GM18951 (cell line): ENCODE data around the gene GRIP2.
"Not testable (repeated sequence)": the region's sequence is repeated elsewhere in the genome, so short reads cannot be mapped to it uniquely, and the experiment has no call there.

Experiments
- POLR2A ChIP-seq: IDR thresholded peaks from 4 replicates; pipeline ENCODE4 v1.6.1; 2011; ENCODE audit warnings: mild to moderate bottlenecking; ENCODE audit not compliant: insufficient read length, insufficient read depth; ENCODE audit errors: extremely low read depth
- in situ Hi-C: fragments of 300-500 bp; cut with MboI; formaldehyde crosslinking; loops from one replicate; pipeline ENCODE4 v1.12.0; 2022; ENCODE audit warnings: low sequenced_read_pairs, mixed read lengths, inconsistent platforms; ENCODE audit not compliant: unreplicated experiment

Gene GRIP2

DNA sequence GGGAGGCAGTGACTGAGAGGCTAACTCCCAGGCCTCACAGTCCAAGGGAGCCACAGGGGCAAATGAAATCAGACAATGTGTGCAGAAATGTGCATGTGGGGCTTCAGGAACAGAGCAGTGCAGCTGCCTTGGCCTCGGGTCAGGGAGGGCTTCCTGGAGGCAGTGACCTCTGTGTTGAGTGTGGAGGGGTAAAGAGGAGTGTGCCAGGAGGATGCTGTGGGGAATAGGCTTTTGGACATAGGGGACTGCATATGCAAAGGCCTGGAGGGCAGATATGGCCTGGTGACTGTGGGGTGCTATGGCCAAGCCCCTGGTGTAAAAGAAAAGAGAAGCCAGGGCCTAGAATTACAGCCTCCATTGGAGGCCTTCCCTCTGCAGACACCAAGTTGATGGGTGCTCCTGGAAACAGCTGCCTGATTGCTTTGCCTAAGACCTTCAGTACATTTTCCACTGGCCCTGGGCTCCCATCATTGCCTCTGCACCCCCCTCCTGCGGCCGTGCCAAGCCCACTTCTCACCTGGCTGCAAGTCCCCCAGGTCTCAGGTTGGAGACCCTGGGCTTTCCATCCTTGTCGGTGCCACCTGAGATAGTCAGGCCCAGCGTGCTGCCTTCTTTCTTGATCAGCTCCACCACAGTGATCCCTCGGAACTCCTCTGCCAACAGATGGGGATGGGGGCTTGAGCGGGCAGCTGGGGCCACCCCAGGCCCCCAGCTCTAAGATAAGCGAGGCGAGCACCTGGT, 15.1 kb downstream of the GRIP2 start:
- no peak for TF ChIP-seq POLR2A
- in situ Hi-C loops: no loop called here

DNA sequence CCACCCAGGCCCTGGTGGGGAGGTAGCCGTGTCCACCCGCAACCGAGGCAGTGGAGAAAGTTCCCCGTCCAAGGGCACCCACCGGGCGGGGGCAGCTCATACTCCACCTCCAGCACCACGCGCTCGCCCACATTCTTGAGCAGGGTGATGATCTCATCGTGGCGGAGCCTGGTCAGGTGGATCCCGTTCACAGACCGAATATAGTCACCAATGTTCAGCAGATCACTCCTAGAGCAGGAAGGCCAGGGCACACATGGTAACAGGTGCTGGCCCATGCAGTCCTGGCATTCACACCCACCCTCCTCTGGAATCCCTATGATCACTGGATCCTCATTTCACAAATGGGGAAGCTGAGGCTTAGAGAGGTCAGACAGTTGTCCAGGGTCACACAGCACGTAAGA, 15.8 kb downstream of the GRIP2 start:
- in situ Hi-C loops: no loop called here

DNA sequence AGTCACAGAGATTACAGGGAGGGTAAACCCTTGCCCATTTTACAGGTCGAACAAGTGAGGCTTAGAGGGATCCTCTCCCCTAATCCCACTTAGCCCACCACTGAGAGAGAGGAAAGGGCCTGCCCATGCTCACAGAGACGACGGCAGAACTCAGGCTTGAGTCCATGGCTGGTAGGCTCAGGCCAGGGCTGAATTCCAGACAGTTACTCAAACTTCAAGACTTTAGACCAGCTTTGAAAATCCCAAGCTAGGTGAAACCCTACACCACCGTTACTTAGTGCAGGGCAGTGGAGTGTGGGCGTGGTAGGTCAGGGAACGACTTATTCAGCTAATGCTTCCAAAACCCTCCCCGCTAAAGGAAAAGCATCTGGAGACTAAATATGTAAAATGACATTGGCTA, 16.4 kb downstream of the GRIP2 start:
- in situ Hi-C loops: no loop called here
- TF ChIP-seq POLR2A: no peak

More for the DNA sequence above, 15.8 kb downstream of the GRIP2 start:
- no peak for TF ChIP-seq POLR2A

DNA sequence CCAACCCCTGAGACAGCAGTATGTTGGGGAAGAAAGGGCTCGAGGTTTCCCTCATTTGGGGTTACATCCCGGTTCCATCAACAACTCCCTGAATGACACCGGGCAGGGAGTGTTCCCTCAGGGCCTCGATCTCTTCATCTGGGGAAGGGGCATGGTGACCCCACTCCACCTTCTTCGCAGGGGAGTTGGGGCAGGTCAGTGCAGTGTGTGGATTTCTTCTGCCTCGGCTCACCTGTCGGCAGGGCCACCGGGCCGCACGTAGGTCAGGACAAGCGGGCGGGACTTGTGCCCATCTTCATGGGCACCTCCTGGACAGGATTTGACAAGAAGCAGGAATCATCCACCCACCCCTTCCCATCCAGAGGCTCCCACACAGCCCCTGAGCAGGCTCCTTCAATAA, 17.4 kb downstream of the GRIP2 start:
- TF ChIP-seq POLR2A: no peak
- in situ Hi-C loops: no loop called here

DNA sequence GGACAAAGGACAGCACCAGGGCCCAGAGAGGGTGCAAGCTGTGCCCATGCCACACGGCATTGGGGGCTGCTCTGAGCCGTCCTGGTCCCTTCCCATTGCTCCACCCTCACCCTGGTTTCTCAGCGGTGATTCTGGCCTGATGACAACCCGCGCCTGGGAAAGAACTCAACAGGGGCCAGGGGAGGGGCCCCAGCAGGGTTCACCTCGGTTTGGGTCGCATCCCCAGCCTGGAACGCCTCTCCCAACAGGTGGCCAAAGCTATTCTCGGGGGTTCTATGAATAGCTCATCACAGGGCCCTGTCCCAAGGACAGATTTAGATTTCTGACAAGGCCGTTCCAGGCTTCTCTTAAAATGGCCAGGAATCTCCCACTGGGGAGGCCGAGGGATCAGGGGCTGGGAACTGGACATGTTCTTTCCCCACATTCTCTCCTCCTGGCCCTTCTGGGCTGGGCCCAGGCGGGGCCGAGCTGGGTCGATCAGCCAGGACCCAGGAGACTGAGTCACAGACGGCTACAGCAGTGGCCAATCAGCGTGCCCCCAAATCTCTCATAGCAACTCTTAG, 17.9 kb downstream of the GRIP2 start:
- in situ Hi-C loops: no loop called here

DNA sequence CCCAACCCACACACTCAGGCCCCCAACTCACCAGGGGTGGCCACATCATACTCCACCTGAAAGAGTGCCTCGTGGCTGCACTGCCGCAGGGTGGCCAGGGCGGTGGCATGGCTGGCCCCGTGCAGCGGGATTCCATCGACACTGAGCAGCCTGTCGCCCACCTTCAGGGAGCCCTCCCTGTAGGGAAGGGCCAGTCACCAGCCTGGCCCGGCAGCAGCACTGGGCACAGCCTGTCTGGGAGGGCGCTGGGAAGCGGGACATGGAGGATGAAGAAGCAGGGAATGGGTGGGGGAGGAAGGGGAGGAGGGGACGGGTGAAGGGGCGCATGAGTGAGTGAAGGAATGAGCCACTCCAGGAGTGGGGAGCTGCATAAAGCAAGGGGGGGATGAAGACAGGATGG, 18.5 kb downstream of the GRIP2 start:
- in situ Hi-C loops: no loop called here
- TF ChIP-seq POLR2A: no peak

More for the DNA sequence above, 17.9 kb downstream of the GRIP2 start:
- TF ChIP-seq POLR2A: no peak

DNA sequence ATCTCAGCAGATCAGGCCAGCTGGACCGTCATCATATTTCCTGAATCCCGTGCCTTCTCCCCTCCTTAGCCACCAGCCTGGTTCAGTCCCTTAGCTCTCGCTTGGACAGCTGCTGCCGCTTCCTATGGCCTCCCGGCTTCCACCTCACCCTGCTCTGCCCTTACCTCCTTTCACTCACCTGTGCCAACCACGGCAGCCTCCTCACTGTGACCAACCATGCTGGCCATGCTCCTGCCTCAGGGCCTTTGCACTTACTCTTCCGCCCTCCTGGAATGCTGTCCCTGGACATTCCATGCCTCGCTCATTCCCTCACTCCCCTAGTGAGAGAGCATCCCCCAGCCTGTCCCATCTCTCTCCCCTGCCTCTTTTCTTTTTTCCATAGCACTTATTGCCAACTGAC, 19.2 kb downstream of the GRIP2 start:
- in situ Hi-C loops: no loop called here
- no peak for TF ChIP-seq POLR2A

DNA sequence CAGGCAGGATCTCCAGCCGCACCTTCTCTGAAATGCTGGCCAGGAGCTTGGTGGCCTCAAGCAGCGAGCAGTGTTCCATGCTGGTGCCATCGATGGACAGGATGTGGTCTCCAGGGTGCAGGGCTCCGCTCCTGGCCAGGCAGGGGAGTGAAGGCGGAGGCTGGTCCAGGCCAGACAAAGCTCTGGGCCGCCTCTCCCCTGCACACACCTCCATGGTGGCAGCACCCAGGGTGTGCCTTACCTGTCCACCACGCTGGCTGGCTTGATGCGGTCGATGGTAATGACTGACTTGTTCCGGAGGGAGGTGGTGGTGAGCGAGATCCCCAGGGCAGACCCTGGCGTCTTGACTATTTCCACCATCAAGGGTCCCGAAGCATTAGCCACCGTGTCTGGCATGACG, 20.0 kb downstream of the GRIP2 start:
- in situ Hi-C loops: no loop called here
- no peak for TF ChIP-seq POLR2A

DNA sequence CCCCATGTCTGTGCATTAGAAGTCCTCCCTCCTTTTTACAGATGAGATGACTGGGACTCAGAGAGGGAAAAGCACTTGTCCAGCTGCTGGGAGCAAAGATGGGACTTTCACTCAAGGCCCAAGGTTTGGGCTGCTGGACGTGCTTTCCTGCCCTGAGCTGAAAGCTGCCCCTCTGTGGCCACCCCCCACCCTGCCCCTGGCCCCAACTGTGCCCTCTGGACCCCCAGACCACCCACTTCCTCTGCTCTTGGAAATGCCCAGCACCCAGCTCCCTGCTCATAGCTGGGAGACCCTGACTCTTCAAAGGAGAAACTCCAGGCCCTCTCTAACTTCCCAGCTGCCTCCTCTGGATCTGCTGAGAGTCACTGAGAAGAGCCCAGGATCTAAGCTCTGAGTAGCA, 20.7 kb downstream of the GRIP2 start:
- in situ Hi-C loops: no loop called here
- no peak for TF ChIP-seq POLR2A

DNA sequence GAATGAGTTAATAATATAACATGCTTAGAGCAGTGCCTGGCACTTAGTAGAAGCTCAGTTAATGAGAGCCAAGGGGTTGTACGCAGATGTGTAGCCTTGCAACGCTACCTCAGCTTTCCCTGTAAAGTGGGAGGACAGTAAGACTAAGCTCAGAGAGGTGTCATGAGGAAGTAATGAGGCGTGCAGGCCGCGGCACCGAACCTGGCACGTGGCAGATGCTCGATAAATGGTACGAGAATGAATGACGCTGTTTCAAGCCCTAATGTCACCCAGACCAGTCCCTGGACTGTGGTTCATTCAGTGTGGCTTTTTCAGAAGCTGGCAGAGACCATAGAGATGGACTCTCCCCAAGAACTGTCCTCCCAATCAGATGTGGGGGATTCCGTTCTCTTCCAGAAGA, 21.2 kb downstream of the GRIP2 start:
- in situ Hi-C loops: no loop called here

DNA sequence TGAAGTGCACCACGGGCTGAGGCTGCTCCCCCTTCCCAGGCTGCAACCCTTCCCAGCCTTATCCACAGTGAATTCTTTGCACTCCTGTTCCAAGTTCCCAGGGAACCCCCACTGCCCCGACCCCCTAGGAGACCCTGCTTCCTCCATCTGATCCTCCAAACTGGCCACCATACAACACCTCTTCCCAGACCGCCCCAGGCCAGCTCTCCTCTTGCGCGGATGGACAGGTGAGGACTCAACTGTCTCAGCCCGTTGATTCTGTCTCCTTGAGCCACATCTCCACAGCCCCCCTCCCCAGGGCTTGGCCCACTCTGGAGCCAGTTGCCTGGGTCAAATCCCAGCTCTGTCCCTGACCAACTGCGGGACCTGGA, 21.7 kb downstream of the GRIP2 start:
- no peak for TF ChIP-seq POLR2A
- in situ Hi-C loops: no loop called here

More for the DNA sequence above, 21.2 kb downstream of the GRIP2 start:
- TF ChIP-seq POLR2A: no peak

DNA sequence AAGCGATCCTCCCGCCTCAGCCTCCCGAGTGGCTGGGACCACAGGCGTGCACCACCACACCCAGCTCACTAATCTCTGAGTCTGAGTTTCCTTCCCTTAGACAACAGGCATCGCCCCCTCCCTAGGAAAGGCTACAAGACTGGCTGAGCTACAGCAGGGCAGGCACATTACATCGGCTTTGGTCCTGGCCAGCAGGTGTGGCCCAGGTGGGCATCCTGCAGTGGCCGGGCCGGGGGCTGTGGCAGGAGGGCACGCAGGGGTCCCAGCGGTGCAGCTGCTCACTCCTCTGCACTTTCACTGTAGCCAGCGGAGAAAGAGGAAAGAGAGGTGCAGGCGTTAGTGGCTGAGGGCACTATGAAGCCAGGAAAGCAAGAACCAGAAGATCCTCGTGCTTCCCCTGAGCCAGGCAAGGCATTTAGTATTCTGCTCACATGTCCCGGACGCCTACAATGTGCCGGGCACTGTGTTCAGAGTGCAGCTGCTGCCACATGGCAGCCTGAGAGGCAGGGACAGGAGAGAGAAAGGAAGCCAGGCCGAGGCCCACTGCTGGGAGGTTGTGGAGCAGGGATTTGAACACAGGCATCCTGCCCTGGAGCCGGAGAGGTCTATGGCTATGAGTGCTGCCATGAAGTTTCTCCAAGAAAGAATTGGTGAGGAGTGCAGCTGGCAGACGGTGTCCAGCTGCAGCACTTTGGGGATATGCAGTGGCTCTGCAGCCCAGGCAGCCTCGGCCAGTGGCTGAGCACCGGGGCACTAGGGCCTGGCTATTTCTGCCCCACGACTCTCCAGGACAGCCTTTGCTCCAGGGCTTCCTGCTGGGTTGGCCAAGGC, 22.3 kb downstream of the GRIP2 start:
- TF ChIP-seq POLR2A: no peak
- in situ Hi-C loops: no loop called here

DNA sequence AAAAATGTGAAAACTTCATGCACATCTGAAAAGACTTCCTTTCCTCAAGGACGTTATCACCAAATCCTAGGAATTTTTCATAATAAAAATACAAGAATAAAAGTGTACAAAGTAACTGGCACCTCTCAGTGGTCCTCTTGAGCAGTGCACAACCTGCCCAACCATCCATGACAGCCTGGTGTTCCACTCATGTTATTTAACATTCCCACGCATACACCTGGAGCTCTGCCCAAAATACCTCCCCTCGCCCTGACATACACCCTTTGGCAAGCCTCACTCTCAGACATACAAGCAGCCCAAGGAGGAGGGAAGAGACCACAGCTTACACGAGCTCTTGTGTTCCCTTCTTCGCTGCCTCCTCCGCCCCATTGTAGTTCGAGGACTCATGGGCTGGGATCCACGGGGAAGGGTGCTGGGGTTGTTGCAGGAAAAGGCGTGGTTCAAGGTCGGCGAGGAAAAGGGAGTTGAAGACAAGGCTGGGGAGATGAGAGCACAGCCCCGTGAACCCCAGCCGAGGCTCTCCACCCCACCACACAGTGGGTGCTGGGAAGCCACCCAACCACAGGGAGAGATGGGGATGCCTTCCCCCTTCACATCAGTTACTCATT, 23.3 kb downstream of the GRIP2 start:
- in situ Hi-C loops: no loop called here
- no peak for TF ChIP-seq POLR2A

DNA sequence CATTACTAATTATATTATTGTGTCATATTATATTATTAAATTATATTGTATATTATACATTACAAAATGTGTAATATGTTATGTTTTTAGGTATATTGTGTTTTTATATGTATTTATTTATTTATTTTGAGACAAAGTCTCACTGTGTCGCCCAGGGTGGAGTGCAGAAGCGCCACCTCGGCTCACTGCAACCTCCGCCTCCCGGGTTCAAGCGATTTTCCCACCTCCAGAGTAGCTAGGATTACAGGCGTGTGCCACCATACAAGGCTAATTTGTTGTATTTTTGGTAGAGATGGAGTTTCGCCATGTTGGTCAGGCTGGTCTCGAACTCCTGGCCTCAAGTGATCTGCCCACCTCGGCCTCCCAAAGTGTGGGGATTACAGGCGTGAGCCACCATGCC, 24.6 kb downstream of the GRIP2 start:
- in situ Hi-C loops: not testable (repeated sequence)
